HCT116 (cell line): Measurements from ENCODE around the gene AQP6.

Source experiments
- CTCF ChIP-seq, 3 experiments: fragments of 200-600 bp in 1 of 3; sonication (generic) in 1 of 3; IDR thresholded peaks in 2 of 3; conservative IDR thresholded peaks in 1 of 3; 2 replicates each; pipeline ENCODE4 v1.5.1; 2012 to 2017; ENCODE audit warnings: low read depth in 2 of 3, low read length in 2 of 3, antibody characterized with exemption in 1 of 3, borderline replicate concordance in 1 of 3, control low read depth in 1 of 3, mild to moderate bottlenecking in 1 of 3, mixed read lengths in 1 of 3, mixed run types in 1 of 3, moderate library complexity in 1 of 3; ENCODE audit not compliant: insufficient read depth in 1 of 3
- EZH2 ChIP-seq: fragments of 200-600 bp; sonication (generic); IDR thresholded peaks from 2 replicates; pipeline ENCODE4 v1.6.1; 2017; ENCODE audit warnings: antibody characterized with exemption, mixed run types
- POLR2A ChIP-seq: IDR thresholded peaks from 2 replicates; pipeline ENCODE4 v1.7.0; 2011; ENCODE audit warnings: borderline replicate concordance; ENCODE audit not compliant: insufficient read depth, insufficient read length; ENCODE audit errors: extremely low read depth
- REST ChIP-seq: IDR thresholded peaks from 2 replicates; pipeline ENCODE4 v1.6.1; 2012; ENCODE audit warnings: low read depth
- SP1 ChIP-seq: IDR thresholded peaks from 2 replicates; pipeline ENCODE4 v1.6.1; 2012; ENCODE audit warnings: low read depth
- SRF ChIP-seq: IDR thresholded peaks from 2 replicates; pipeline ENCODE4 v1.6.1; 2012; ENCODE audit warnings: low read depth
- ZBTB33 ChIP-seq: IDR thresholded peaks from 2 replicates; pipeline ENCODE4 v1.6.1; 2011; ENCODE audit warnings: mild to moderate bottlenecking, low read length, moderate library complexity; ENCODE audit not compliant: insufficient replicate concordance; ENCODE audit errors: extremely low read depth

- no peak for TF ChIP-seq CTCF (IDR thresholded peaks at IDR 0.05 in 2 of 3, conservative IDR thresholded peaks at IDR 0.05 in 1 of 3; ENCODE audit: borderline replicate concordance in 1 of 3, insufficient read depth in 1 of 3, low read depth in 2 of 3, low read length in 2 of 3)
- TF ChIP-seq REST, result no peak
- TF ChIP-seq EZH2, result no peak
- TF ChIP-seq SP1, result no peak
- no peak for TF ChIP-seq ZBTB33
- no peak for TF ChIP-seq POLR2A
- TF ChIP-seq SRF, result no peak
Observed at GRCh38 chr12:49953151-49953550, 19.6 kb upstream of the AQP6 start.
